Right kidney (tissue), 1 donor: Measurements from ENCODE around the gene EHHADH.

ENCODE experiments used
- DNase-seq: peaks from one replicate; pipeline ENCODE4 v3.0.0-alpha.2; 2016

EHHADH gene

DNA sequence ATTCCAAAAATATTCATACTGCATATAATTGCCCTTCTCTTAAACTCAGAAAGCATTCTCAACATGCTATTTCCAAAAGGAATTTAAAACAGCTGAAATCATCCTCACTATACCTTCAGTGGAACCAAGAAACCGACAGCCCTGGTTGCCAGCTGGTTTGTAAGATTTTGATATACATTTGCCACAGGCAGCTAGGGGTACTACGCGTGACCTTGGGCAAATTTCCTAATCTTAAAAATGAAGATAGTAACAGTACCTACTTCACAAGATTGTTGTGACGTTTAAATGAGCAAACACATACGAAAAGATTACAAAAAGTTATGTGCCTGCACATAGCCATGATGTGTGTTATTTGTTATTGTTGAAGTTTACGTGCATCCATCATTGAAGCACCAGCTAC lies 108.3 kb downstream of the EHHADH start:
- no peak for DNase-seq

DNA sequence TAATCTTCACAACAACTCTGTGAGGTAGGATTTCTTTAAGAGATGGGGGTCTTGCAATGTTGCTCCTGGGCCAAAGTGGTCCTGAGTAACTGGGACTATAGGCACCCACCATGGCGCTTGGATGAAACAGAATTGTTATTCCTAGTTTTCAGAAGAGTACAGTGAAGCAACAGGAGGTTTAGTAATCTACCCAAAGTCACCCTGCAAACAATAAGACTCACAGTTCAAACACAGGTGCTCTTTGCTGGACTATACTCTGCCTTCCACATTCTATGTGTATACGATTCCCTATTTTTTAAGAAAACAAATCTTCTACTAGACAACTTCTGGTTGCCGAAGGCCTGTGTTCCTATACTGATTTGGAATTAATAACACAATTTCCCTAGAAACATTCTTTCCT lies 109.1 kb downstream of the EHHADH start:
- DNase-seq = no peak
